ACC112 (cell line): ENCODE measurements around the gene GATM.

Experiments used
- H2AFZ ChIP-seq: fragments of 200-600 bp; sonication (generic); one replicate; pipeline ENCODE4 v1.6.0; 2017; ENCODE audit warnings: antibody characterized with exemption, low read length; ENCODE audit not compliant: unreplicated experiment
- H3K27ac ChIP-seq: fragments of 200-600 bp; sonication (generic); 2 replicates; pipeline ENCODE4 v1.5.1; 2014; ENCODE audit warnings: low read depth, mild to moderate bottlenecking, antibody characterized with exemption, low read length, moderate library complexity
- H3K27me3 ChIP-seq: fragments of 200-600 bp; sonication (generic); 2 replicates; pipeline ENCODE4 v1.6.1; 2014; ENCODE audit warnings: mild to moderate bottlenecking, antibody characterized with exemption, low read length, moderate library complexity, mixed read lengths; ENCODE audit not compliant: insufficient read depth
- H3K36me3 ChIP-seq: fragments of 200-600 bp; sonication (generic); 2 replicates; pipeline ENCODE4 v1.6.1; 2016; ENCODE audit warnings: mild to moderate bottlenecking, antibody characterized with exemption, low read length, moderate library complexity, mixed read lengths; ENCODE audit not compliant: insufficient read depth
- H3K4me1 ChIP-seq: fragments of 200-600 bp; sonication (generic); one replicate; pipeline ENCODE4 v1.6.1; 2016; ENCODE audit warnings: low read length, mixed read lengths; ENCODE audit not compliant: insufficient read depth, unreplicated experiment, control insufficient read depth
- H3K4me3 ChIP-seq: fragments of 200-600 bp; sonication (generic); 2 replicates; pipeline ENCODE4 v1.5.1; 2014; ENCODE audit warnings: mild to moderate bottlenecking, low read depth, low read length
- H3K79me2 ChIP-seq: fragments of 200-600 bp; sonication (generic); one replicate; pipeline ENCODE4 v1.6.0; 2016; ENCODE audit warnings: low read length; ENCODE audit not compliant: control insufficient read depth, unreplicated experiment, insufficient read depth

Gene GATM

DNA sequence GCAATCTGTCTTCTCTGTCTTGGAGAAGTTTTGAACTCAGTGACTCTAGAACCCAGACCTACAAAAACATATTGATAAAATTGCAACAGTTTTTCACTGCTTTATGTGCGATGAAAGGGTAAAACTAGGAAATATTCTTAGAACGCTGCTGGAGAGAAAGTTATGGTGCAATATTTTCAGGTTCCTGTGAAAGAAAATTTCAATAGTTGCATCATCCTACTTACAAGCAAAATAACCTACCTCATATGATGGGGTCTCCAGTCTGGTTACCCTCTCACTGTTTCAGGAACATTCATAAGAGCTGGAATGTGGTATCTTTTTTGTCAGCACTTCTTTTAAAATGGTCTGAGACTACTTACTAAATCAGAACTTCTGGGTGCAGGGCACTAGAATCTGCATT, 27.1 kb downstream of the GATM start:
- Histone ChIP-seq H2AFZ (no peak overlapping the region), H3K27me3 (peaks cover 77% of the 10 kb centered on the region)

DNA sequence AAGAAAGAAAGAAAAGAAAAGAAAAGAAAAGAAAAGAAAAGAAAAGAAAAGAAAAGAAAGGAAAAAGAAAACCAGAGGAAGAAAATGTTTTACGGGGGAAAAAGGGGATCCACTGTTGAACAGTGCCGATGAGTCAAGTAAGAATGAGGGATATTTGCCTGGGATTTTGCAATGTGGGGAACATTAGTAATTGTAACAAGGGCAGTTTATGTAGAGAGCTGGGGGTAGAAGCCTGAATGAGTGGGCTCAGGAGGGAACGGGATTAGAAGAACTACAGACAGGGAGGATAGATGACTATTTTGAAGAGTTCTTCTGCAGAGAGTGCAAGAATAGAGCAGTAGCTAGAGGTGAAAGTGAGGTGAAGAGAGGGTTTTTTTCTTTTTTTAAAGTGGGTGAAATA, 28.7 kb downstream of the GATM start:
- H3K4me1 ChIP-seq = no peaks in the 10 kb centered on the region
- H3K4me3 ChIP-seq = no peak overlapping the region
- H3K36me3 ChIP-seq = no peaks in the 10 kb centered on the region
- no peak overlapping the region for H2AFZ ChIP-seq
- H3K27me3 ChIP-seq = peaks cover 78% of the 10 kb centered on the region
- H3K79me2 ChIP-seq = no peaks in the 10 kb centered on the region
- no peak overlapping the region for H3K27ac ChIP-seq

More for the DNA sequence above, 27.1 kb downstream of the GATM start:
- Histone ChIP-seq H3K27ac (no peak overlapping the region), H3K79me2 (no peaks in the 10 kb centered on the region), H3K36me3 (no peaks in the 10 kb centered on the region), H3K4me3 (no peak overlapping the region), H3K4me1 (no peaks in the 10 kb centered on the region)

DNA sequence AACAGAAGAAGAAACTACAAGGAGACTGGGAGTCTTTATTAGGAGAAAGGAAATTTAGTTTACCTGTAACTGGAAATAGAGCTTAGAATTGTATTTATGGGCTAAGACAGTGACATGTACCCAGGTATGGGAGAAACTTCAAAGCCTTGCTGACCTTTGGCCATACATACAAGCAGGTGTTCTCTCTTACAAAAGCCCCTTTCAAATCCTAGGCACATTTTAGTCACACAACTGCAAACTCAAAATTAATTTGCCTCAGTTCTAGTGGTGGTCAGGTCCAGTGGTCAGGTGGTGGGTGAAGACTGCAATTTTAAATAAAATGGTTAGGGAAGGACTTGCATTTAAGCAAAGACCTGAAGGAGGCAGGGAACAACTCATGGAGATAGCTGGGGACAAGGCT, 30.4 kb downstream of the GATM start:
- no peak overlapping the region for H3K4me3 ChIP-seq
- H3K36me3 ChIP-seq = no peaks in the 10 kb centered on the region
- no peak overlapping the region for H2AFZ ChIP-seq
- peaks cover 76% of the 10 kb centered on the region for H3K27me3 ChIP-seq
- H3K4me1 ChIP-seq = no peaks in the 10 kb centered on the region
- H3K27ac ChIP-seq = no peak overlapping the region
- H3K79me2 ChIP-seq = no peaks in the 10 kb centered on the region

DNA sequence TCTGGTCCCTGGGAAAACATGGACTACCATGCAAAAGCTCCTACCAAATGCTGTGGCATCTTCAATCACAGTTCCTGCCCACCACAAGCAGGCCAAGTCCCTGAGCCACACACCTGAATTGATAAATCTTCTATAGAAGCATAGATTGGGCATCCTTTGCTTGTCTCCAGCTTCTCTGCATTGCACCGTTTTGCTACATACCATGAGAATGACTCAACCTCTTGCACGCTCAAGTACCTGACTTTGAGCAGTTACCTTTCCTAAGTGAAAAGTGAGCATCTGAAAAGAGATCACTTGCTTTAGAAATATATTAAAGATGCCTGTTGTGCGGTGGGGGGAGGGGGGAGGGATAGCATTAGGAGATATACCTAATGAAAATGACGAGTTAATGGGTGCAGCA, 31.3 kb downstream of the GATM start:
- H3K79me2 ChIP-seq = no peaks in the 10 kb centered on the region
- H2AFZ ChIP-seq = no peak overlapping the region
- peaks cover 76% of the 10 kb centered on the region for H3K27me3 ChIP-seq
- no peaks in the 10 kb centered on the region for H3K36me3 ChIP-seq
- no peak overlapping the region for H3K27ac ChIP-seq
- no peak overlapping the region for H3K4me3 ChIP-seq
- no peaks in the 10 kb centered on the region for H3K4me1 ChIP-seq

DNA sequence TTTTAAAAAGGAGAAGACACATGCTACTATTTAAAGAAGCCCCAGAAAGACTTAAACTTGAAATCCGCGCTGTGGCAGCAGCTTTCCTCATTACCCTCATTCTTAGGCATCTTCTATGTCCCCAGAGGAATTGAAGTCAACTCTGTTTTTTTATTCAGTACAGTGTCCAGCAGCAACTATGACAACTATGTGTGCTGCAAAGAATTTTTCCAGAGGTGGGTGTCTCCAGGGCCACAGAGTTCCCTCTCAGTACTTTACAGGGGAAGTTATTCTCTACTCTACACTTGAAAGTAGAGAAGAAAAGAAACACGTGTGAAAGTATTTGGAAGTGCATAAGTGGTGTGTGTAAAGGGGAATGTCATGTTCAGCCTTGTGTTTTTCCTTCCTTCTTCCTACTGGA, 32.0 kb downstream of the GATM start:
- H3K4me1 ChIP-seq = no peaks in the 10 kb centered on the region
- peaks cover 76% of the 10 kb centered on the region for H3K27me3 ChIP-seq
- no peak overlapping the region for H3K27ac ChIP-seq
- no peaks in the 10 kb centered on the region for H3K79me2 ChIP-seq
- H2AFZ ChIP-seq = no peak overlapping the region
- no peak overlapping the region for H3K4me3 ChIP-seq
- no peaks in the 10 kb centered on the region for H3K36me3 ChIP-seq

DNA sequence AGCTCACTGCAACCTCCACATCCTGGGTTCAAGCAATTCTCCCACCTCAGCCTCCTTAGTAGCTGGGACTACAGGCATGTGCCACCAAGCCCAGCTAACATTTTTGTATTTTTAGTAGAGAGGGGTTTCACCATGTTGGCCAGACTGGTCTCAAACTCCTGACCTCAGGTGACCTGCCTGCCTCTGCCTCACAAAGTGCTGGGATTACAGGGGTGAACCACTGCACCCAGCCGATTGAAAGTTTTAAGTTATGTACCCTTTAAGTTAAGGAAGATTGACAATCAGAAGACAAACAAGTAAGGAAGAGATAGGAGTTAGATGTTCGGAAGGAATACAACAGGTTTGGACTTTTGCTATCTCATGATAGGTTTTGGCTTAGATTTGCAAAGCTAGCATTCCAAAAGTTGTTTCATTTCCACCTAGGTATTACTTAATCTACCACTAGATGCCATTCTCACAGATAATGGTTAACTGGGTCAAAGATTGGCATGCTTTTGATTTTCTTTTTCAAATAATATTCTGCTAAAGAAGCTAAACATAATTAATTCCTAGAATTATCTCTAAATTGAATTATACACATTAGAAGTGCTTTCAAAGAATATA, 35.0 kb downstream of the GATM start:
- Histone ChIP-seq H3K27ac (no peak overlapping the region), H3K4me3 (no peak overlapping the region), H3K36me3 (no peaks in the 10 kb centered on the region), H2AFZ (no peak overlapping the region), H3K4me1 (no peaks in the 10 kb centered on the region), H3K79me2 (no peaks in the 10 kb centered on the region), H3K27me3 (peaks cover 74% of the 10 kb centered on the region)

DNA sequence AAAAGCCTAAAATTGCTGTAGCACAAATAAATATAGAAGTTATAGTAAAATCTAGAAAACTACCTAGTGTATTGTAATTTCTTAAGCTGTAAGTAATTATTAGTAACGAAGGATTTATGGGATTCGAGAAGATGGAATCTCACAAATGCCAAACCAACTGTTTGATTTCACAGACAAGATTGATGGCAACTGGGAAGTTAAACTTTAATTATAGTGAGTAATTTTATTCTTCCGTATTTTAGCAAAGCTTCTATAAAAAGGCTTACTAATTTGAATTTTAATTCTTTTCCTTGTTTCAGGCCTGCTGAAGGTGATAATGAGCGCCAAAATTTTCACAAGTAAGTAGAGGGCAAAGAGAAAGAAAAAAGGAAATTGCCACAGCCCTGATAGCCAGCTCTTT, 36.6 kb downstream of the GATM start:
- H2AFZ ChIP-seq = no peak overlapping the region
- H3K4me3 ChIP-seq = no peak overlapping the region
- H3K79me2 ChIP-seq = no peaks in the 10 kb centered on the region
- H3K36me3 ChIP-seq = no peaks in the 10 kb centered on the region
- H3K27ac ChIP-seq = no peak overlapping the region
- peaks cover 68% of the 10 kb centered on the region for H3K27me3 ChIP-seq
- H3K4me1 ChIP-seq = no peaks in the 10 kb centered on the region

DNA sequence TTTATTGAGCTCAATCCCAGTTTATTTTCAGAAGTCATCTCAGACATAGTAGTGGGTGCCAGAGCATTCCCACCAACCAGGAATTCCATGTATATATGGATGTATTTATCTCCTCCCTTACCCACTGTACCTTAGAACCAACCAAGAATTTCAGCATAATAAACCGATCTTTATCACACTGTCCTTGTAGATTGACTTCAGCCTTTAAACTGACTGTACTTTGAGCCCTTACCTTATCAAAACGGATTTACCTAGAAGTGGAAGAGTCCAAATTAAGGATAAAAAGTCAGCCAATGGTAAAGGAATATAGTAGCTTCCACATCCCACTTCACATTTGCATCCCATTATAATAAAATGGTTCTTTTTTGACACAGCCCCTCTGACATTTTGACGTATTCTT, 37.9 kb downstream of the GATM start:
- no peak overlapping the region for H3K4me3 ChIP-seq
- no peaks in the 10 kb centered on the region for H3K79me2 ChIP-seq
- peaks cover 59% of the 10 kb centered on the region for H3K27me3 ChIP-seq
- no peak overlapping the region for H2AFZ ChIP-seq
- no peak overlapping the region for H3K27ac ChIP-seq
- no peaks in the 10 kb centered on the region for H3K36me3 ChIP-seq
- H3K4me1 ChIP-seq = no peaks in the 10 kb centered on the region

DNA sequence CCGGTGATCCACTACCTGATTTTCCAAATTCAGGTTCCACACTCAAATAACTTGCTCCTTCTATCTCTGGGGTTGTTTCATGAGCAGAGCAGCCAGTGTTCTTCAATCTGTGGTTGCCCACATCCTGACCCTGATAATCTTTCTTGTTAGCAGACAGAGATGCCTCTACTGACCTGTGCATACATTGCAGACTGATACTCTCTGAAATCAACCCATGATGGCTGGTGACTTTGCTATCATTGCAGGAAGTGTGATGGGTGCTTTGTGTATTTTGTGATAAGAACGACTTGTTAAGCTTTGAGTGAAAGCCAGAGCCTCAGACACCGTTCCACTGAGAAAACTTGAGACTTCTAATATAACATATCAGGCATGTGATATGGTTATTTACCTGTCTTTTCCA, 39.9 kb downstream of the GATM start:
- Histone ChIP-seq H3K36me3 (no peaks in the 10 kb centered on the region), H3K4me3 (no peak overlapping the region), H2AFZ (no peak overlapping the region), H3K27me3 (peaks cover 68% of the 10 kb centered on the region), H3K79me2 (no peaks in the 10 kb centered on the region), H3K4me1 (no peaks in the 10 kb centered on the region), H3K27ac (no peak overlapping the region)

DNA sequence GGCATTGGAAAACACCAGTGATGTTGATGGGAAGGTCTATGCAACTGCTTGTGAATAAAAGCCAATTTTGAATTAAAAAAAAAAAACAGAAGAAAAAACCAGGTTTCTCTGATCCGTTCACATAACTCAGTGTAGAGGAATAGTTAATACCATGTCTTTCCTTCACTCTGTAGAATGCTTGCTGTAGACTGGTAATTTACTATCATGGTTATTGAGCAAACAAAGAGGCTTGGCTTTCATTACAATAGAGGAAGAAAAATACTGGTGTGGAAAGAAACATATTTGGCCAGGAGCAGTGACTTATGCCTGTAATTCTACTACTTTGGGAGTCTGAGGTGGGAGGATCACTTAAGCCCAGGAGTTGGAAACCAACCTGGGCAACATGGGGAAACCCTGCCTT, 41.1 kb downstream of the GATM start:
- H3K4me1 ChIP-seq = no peaks in the 10 kb centered on the region
- H3K27ac ChIP-seq = no peak overlapping the region
- peaks cover 70% of the 10 kb centered on the region for H3K27me3 ChIP-seq
- H3K36me3 ChIP-seq = no peaks in the 10 kb centered on the region
- no peaks in the 10 kb centered on the region for H3K79me2 ChIP-seq
- H2AFZ ChIP-seq = no peak overlapping the region
- H3K4me3 ChIP-seq = no peak overlapping the region

DNA sequence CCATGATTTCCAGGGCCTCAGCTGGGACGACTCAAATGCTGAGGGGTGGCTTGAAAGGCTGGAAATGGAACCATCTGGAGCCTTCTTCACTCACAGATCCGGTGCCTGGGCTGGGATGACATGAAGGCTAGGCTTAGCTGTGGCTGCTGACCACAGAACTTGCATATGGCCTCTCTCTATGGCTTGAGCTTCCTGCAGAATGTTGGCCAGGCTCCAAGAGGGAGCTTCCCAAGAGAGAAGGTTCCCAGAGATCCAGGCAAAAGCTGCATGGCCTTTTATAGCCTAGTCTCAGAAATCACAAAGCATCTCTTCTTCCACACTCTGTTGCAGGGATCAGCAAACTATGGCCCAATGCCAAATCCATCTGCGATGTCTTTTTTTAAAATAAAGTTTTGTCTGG, 44.8 kb downstream of the GATM start:
- no peaks in the 10 kb centered on the region for H3K4me1 ChIP-seq
- H3K27me3 ChIP-seq = peaks cover 69% of the 10 kb centered on the region
- no peak overlapping the region for H2AFZ ChIP-seq
- H3K4me3 ChIP-seq = no peak overlapping the region
- H3K27ac ChIP-seq = no peak overlapping the region
- no peaks in the 10 kb centered on the region for H3K79me2 ChIP-seq
- no peaks in the 10 kb centered on the region for H3K36me3 ChIP-seq
